ENCODE measurements around the gene CCDC159.
"Not testable (repeated sequence)": the region's sequence is repeated elsewhere in the genome, so short reads cannot be mapped to it uniquely, and the experiment has no call there.

Gene CCDC159

DNA sequence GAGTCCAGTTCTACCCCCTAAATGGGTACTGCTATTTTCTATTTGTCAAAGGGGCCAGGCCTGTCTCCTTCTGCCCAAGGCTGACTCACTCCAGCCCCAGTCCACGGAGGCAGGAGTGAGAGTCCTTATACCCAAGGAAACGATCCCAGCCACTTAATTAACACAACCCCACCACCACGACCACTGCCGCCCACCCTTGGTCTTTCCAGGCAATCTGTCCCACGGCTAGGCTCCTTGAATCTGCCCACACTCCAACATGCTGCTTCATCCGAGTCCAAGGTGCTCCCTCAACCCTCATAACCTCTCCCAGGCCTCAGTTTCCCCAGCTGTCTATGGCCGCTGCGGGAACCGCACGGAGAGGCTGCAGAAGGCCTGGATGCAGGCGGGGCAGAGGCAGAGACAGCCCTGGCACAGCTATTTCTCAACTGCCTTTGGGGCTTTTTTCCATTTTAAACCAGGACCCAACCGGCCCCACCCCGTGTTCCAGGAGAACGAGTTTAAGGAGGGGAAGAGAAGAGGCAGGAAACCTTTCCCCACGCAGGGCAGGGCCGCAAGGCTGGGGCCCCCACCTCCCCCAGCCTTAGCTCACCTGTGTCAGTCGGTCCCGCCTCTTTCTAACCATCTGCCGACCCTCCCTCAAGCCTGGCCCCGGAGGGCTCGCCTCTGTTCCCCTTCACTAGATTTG is 7.6 kb upstream of the CCDC159 start:
- no peak for DNase-seq

DNA sequence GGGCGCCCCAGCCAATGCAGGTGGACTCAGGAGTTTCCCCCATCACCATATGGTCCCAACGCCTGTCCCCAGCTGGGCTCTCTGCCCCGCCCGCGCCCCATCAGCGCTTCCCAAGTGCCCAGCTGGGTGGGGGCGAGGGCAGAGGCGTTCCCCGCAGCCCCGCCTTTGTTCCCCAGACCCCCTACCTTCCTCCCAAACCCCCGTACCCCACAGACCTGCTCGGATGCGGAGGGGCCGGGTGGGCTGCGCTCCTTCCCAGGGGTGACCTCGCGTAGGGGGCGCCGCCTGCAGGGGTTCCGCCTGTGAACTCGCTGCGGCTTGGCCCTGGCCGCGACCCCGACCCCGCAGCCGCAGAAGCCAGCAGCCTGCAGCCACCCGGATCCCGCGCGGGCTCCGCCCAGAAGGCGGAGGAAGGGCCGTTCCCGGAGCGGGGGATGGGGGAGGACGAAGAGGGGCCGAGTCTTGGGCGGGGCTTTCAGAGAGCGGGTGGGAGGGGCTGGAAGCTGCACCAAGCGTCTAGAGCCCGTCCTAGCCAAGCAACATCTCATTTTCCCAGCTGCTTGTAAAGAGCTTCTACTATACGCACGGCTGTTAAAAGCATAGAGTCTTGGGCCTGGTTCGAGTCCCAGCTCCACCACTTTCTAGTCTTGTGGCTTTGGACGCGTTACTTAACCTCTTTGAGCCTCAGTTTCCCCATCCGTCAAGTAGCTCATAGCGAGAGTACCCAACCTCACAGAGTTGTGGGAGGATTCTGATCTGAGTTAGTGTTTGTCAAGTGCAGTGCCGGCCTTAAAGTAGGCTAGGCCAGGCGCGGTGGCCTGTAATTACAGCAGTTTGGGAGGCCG is 6.8 kb upstream of the CCDC159 start, which contains the start of gene RAB3D:
Gene RAB3D (minus strand): TSS at position 404 of the 845 bp plus-strand sequence. CDS start 2,258 bp downstream, outside the sequence.
- peak; percentile 89 for DNase-seq

DNA sequence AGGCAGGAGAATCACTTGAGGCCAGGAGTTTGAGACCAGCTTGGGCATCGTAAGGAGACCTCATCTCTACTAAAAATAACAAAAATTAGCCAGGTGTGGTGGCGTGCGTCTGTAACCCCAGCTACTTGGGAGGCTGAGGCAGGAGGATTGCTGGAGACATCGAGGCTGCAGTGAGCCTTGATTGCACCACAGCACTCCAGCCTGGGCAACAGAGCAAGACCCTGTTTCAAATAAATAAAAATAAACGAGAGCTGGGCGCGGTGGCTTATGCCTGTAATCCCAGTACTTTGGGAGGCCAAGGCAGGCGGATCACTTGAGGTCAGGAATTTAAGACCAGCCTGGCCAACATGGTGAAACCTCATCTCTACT is 6.2 kb upstream of the CCDC159 start:
- DNase-seq: not testable (repeated sequence)

DNA sequence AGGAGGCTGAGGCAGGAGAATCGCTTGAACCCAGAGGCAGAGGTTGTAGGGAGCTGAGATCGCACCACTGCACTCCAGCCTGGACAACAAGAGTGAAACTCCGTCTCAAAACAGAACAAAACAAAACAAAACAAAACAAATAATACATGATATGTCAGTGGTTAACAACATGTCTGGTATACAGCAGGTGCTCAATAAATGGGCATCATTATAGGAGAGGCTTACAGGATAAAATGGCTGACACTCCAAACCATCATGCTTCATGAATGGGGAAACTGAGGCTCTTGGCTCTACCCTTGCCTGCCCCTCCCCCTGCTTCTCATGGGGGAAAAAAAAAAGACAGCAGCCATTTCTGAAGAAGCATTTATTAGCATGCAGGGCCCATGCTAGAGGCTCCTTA is 3.9 kb upstream of the CCDC159 start:
- DNase-seq: no peak

DNA sequence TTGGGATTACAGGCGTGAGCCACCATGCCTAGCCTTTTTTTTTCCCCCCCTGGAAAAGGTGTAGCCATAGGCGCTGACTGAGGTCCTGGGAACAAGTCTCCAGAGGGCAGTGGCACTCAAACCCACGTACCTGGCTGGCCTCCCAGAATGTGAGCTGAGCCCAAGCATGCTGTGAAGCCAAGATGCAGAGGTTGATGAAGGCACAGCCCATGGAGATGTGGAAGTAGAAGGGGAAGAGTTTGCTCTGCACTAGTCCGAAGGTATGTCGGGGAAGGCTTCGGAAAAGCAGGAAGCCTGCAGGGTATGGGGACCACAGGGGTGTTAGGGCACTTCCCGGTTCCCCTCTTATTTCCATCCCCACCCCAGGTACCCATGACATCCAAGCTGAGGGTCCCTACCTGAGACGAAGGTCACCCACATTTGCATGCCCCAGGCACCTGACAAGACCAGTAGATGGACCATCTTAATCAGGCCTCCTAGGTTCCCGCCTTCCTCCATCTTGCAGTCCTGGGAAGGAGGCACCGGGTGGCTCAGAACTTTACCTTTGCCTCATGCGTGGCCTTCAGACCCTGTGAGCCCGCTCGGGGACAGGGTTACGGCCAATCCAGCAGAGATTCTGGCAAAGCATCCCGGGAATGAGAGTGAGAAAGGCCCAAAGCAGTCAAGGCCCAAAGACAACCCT is 1.1 kb upstream of the CCDC159 start:
- no peak for DNase-seq

DNA sequence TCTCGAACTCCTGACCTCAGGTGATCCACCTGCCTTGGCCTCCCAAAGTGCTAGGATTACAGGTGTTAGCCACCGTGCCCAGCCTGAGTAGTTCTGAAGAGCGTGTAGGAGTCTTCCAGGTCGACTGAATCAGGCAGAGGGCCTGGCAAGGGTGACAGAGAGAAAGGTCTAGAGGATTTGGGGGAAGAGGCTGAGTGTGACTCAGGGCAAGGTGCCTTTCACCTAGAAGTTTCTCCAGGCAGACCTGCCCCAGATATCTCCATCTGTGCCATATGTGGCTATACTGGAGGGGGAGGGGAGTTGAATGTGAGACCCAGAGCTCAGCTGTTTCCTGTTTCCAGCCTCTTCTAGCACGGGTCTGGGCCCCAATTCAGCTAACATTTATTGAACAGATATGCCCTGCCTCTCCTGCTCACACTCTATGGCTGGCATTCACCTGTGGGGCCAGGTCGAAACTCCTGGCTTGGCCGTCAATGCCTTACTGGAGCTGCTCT is 1.3 kb downstream of the CCDC159 start:
- no peak for DNase-seq

DNA sequence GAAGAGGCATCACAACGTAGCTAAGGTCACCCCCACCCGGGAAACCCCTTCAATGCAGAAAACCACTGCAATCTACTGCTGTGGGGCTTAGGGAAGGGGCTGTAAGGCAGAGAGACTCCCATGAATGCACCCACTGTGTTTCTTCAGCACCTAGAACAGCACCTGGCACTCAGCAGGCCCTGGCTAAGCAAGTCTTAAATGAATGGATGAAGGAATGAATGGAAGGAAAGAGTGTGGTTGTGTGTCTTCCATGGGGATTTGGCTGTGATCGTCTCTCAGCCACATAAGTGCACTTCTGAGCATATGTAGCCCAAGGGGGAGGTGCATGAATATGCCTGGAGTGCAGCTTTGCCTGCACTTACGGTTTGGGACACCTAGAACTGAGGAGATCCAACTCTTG is 2.9 kb downstream of the CCDC159 start:
- DNase-seq: no peak

DNA sequence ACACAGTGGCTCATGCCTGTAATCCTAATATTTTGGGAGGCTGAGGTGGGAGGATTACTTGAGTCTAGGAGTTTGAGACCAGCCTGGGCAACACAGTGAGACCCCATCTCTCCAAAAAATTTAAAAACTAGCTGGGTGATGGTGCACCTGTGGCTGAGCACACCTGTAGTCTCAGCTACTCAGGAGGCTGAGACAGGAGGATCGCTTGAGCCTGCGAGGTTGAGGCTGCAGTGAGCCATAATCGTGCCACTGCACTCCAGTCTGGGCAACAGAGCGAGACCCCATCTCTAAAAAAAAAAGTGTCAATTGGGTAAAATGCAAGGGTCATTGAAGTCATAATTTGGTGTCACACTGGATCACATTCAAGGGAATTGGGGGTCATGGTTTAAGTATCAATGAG is 7.8 kb downstream of the CCDC159 start:
- not testable (repeated sequence) for DNase-seq

DNA sequence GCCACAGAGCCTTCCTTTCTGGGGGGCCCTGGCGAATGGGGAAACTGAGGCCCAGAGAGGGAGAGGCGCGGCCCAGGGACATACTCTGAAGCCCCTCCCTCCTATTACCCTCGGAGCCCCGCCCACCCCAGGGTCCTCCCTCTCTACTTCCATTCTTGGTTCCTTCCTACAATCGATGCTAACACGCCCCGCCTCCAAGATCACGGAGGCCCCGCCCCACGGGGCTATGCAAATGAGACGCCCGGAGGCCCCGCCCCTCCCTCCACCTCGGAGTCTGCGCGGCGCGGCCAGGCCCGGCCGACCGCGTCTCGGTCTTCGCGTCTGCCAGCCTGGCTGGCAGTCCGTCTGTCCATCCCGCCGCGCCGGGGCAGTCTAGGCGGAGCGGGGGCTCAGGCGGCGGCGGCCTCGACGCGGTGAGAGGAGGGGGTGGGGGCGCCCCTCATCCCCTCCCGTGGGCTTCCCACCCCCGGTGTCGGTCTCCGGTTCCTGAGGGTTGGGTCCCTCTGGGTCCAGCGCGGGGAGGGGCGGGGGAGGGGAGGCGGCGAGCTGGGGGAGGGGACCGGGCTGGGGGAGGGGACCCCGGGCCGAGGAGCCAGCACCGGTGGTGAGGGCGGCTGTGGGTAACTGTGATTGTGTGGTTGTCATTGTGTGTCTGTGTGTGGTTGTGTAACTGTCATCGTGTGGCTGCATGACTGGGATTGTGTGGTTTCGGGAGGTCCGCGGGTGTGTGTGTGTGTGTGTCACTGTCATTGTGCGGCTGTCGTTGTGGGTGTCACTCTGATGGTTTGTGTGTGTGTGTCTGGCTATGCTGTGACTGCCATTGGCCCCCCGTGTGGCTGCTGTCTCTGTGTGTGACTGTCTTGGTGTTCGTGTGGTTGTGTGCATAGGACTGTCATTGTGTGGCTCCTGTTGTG is 9.1 kb downstream of the CCDC159 start, which contains the start of gene PLPPR2:
Gene PLPPR2 (plus strand): TSS at position 273 of the 914 bp plus-strand sequence. CDS start 2,242 bp downstream, outside the sequence.
- peak; percentile 55 for DNase-seq

DNA sequence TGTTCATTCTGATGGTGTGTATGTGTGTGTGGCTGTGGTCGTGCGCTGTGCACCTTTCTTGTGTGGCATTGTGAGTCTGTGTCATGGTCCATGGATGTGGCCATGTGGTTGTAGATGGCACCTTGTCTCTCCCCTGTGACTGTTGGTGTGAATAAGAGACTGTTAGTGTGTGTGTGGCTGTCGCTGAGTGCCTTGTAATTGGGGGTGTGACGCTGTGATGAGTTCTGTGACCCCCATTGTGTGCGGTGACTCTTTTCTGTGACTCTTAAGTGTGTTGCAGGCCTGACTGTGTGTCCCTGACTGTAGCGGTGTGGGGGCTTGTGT is 9.7 kb downstream of the CCDC159 start:
- no peak for DNase-seq

DNA sequence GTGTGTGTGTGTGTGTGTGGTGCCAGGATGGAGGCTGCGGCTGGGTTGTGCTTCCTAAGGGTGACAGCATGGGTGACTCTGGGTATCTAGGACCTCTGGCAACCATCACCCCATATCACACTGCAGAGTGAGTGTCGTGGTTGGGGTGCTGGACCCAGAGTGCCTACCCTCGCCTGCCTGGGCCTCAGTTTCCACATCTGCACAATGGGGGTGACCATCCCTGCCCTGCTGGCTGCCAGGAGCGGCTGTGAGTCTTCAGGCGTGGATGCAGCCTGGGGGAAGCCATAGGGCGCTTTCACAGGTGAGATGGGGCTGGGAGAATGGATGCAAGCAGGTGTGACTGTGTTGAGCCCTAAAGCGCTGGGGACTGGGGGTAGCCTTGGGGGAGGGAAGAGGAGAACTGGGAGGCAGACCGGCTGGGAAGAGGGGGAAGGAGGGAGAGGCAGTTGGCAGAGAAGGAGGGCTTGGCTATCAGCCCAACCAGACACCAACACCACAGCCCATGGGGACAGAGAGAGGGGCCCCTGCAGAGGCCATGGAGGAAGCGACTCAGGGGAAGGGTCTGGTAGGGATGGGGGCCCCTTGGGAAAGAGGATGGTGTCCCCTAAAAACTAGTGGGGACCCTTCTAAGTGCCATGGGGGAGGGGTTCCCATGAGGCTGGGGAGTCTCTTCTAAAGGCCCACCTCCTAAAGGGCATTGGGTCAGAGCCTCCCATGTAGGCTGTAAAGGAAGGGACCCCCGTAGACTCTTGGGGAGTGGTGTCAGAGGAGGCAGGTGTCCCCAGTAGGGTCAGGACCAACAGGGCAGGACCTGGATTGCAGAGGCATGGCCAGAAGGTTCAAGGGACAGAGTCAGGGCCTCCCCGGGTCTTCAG is 10.6 kb downstream of the CCDC159 start:
- DNase-seq: peak; percentile 21

DNA sequence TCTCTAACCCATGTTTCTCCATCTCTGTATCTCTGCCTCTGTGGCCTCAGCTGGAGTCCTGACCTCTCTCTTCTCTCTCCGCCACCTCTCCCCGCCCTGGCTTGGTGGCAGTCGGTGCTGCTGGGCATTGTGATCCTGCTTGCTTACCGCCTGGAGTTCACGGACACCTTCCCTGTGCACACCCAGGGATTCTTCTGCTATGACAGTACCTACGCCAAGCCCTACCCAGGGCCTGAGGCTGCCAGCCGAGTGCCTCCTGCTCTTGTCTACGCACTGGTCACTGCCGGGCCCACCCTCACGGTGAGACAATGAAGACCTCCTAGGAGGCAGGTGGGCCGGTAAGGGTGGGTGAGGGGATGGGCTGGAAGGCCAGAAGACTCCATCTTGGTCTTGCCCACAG is 13.1 kb downstream of the CCDC159 start:
- DNase-seq: no peak

DNA sequence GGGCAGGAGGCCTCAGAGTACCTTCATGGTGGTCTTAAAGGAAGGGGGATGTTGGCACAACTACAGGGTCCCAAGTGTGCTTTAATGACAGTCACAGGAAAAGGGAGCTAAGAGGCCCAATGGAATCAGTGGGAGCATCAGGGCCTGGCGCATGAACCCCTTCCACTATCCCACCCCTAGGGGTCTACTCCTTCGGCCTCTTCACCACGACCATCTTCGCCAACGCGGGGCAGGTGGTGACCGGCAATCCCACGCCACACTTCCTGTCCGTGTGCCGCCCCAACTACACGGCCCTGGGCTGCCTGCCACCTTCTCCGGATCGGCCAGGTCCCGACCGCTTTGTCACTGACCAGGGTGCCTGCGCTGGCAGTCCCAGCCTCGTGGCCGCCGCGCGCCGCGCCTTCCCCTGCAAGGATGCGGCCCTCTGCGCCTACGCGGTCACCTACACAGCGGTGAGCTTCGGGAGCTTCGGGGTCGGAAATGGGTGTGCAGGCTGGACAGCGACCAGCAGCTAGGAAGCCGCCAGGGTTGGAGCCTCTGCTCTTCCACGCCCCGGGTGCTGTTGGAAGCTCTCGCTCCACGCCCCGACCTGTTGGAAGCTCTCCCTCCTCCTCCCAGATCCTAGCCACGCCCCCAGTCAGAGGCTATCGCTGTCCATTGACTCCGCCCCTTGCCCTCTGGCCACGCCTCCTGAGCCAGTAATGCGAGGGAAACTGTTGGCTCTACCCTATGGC is 14.9 kb downstream of the CCDC159 start:
- DNase-seq: no peak

DNA sequence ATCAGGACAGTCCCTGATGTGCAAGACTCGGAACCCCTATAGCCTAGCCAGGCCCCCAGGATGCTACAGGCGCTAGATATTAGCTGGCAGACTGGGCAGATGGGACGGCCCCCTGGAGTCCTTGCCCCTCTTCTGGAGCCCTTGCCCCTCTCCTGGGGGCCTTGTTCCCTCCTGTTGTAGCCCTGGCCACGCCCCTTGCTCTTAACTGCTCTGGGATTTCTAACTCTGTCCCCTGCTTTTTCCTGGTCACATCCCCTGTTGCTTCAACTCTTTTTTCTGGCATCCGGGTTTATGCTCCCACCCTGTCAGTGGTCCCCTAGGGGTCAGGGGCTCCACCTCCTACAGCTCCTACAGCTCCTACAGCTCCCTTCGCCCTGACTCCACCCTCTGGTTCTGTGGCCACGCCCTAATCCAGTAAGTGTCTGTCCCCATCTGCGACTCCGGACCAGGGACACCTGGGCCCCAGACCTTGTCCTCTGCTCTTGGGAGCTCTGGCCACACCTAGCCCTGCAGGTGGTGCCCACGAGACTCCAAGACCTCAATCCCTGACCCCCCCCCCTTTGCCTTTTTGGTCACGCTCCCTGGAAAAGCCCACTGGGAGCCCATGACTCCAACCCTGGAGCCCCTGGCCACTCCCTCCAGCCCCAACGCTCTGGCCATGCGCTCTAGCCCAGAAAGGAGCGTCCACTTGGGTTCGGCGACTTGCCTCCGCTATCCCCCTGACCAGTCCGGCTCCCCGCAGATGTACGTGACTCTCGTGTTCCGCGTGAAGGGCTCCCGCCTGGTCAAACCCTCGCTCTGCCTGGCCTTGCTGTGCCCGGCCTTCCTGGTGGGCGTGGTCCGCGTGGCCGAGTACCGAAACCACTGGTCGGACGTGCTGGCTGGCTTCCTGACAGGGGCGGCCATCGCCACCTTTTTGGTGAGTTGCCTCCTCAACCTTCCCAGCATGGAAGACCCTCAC is 15.7 kb downstream of the CCDC159 start:
- no peak for DNase-seq

DNA sequence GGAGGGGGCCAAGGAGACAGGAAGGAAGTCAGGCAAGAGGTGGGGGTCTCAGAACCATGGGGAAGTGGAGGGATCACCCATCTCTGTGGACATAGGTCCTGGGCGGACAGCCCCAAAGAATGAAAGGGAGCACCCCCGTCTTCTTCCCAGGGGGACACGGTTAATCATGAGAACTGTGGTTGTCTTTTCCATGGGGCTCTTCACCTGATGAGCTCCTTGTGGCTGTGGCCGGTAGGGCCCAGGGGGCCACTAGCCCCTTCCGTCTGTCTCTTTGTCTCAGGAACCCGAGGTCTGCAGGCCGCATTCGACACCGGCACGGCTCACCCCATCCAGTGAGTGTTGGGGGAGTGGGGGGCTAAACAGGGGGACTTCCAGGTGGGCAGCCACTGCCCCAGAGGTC is 17.6 kb downstream of the CCDC159 start:
- DNase-seq: no peak

DNA sequence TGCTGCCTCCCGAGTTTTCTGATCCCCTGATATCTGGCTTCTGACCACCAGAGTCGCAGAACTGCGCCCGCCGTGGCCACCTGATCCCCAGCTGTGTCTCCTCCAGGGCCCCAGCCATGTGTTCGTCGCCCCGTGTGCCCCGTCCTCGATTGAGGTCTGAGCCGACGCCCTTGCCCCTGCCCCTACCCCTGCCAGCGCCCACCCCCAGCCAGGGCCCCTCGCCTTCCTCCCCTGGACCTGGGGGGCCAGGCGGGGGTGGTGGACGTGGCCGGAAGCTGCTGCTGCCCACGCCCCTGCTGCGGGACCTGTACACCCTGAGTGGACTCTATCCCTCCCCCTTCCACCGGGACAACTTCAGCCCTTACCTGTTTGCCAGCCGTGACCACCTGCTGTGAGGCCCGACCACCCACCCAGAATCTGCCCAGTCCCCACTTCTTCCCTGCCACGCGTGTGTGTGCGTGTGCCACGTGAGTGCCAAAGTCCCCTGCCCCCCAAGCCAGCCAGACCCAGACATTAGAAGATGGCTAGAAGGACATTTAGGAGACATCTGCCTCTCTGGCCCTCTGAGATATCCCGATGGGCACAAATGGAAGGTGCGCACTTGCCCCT is 18.1 kb downstream of the CCDC159 start:
- DNase-seq: no peak

DNA sequence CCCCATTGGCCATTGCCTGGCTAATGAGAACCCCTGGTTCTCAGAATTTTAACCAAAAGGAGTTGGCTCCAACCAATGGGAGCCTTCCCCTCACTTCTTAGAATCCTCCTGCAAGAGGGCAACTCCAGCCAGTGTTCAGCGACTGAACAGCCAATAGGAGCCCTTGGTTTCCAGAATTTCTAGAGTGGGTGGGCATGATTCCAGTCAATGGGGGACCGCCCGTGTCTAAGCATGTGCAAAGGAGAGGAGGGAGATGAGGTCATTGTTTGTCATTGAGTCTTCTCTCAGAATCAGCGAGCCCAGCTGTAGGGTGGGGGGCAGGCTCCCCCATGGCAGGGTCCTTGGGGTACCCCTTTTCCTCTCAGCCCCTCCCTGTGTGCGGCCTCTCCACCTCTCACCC is 18.6 kb downstream of the CCDC159 start:
- DNase-seq: no peak

DNA sequence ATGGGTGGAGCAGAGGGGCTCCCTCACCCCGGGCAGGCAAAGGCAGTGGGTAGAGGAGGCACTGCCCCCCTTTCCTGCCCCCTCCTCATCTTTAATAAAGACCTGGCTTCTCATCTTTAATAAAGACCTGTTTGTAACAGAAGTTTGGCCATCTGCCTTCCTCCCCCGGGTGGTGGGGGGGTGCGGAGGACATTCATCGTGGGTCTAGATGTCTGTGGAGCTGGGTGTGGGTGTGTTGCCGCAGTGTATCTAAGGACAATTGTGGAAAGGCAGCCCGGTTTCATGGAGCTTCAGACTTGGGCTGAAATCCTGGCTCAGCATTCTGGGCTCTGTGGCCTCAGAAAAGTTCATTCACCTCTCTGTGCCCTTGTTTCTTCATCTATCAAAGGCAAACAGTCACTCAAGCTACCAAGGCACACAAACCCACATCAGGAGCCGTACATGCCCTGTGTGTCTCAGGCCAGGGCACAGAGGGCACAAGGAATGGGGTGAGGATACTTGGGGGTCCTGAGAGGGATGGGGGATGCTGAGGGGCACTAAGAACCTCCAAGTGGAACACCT is 19.3 kb downstream of the CCDC159 start:
- no peak for DNase-seq

DNA sequence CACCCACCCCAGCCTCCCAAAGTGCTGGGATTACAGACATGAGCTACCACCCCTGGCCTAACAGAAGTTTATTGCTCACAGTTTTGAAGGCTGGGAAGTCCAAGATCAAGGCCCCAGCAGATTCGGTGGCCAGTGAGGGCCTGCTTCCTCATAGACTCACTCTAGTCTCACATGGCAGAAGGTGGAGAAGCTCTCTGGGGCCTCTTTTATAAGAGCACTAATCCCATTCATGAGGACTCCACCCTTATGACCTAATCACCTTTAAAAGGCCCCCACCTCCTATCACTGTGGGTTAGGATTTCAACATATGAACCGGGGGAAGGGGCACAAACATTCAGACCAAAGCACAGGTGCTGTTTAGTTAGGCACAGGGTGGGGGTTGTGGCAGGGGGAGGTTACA is 21.2 kb downstream of the CCDC159 start:
- DNase-seq: no peak

Data from NCI-H1105 treated with DMSO at 0.1 percent for 48 hours (cell line).